ENCODE results near the gene SIRT4.
"Not testable (repeated sequence)": the region's sequence is repeated elsewhere in the genome, so short reads cannot be mapped to it uniquely, and the experiment has no call there.

Gene SIRT4

GRCh38 chr12:120301962-120302815 lies at the start of gene SIRT4:
SIRT4 (plus strand) TSS chr12:120302321; CDS start chr12:120303562, 1,241 bp downstream.
- peak; percentile 93 for DNase-seq

- not testable (repeated sequence) for DNase-seq
Observed at GRCh38 chr12:120253313-120253712, 48.8 kb upstream of the SIRT4 start.

GRCh38 chr12:120254809-120255208 lies 47.3 kb upstream of the SIRT4 start:
- DNase-seq, result no peak

GRCh38 chr12:120257041-120257821 lies 44.9 kb upstream of the SIRT4 start:
- peak; percentile 94 for DNase-seq

GRCh38 chr12:120258323-120258896 lies 43.7 kb upstream of the SIRT4 start:
- DNase-seq, result no peak

- no peak for DNase-seq
Observed at GRCh38 chr12:120259418-120260202, 42.5 kb upstream of the SIRT4 start.

- no peak for DNase-seq
Observed at GRCh38 chr12:120260607-120261006, 41.5 kb upstream of the SIRT4 start.

GRCh38 chr12:120261951-120262851 lies 39.9 kb upstream of the SIRT4 start:
- DNase-seq, result no peak

GRCh38 chr12:120262852-120263747 lies 39.0 kb upstream of the SIRT4 start:
- peak; percentile 17 for DNase-seq

- no peak for DNase-seq
Observed at GRCh38 chr12:120263748-120264085, 38.4 kb upstream of the SIRT4 start.

GRCh38 chr12:120264086-120264903 lies 37.8 kb upstream of the SIRT4 start:
- DNase-seq, result no peak

- DNase-seq, result no peak
Observed at GRCh38 chr12:120264904-120265472, 37.1 kb upstream of the SIRT4 start.

GRCh38 chr12:120265473-120266179 lies 36.5 kb upstream of the SIRT4 start, which contains the start of gene PXN:
PXN (minus strand) TSS chr12:120265730; CDS start chr12:120265629, 101 bp downstream.
- peak; percentile 52 for DNase-seq

- DNase-seq, result no peak
Observed at GRCh38 chr12:120266180-120266870, 35.8 kb upstream of the SIRT4 start.

- DNase-seq, result no peak
Observed at GRCh38 chr12:120267736-120268135, 34.4 kb upstream of the SIRT4 start.

GRCh38 chr12:120276734-120277133 lies 25.4 kb upstream of the SIRT4 start:
- no peak for DNase-seq

GRCh38 chr12:120278137-120279069 lies 23.7 kb upstream of the SIRT4 start:
- no peak for DNase-seq
